IPS-15b (cell line): ENCODE measurements around the gene DROSHA.

Experiments used
- H3K27me3 ChIP-seq: one replicate; pipeline ENCODE4 v1.6.1; 2013; ENCODE audit warnings: low read length; ENCODE audit not compliant: control insufficient read depth, insufficient read depth
- H3K36me3 ChIP-seq: one replicate; pipeline ENCODE4 v1.6.1; 2013; ENCODE audit warnings: low read length; ENCODE audit not compliant: control insufficient read depth, insufficient read depth
- H3K4me1 ChIP-seq: one replicate; pipeline ENCODE4 v1.6.1; 2013; ENCODE audit warnings: mild to moderate bottlenecking, low read length; ENCODE audit not compliant: control insufficient read depth, insufficient read depth
- H3K4me3 ChIP-seq: one replicate; pipeline ENCODE4 v1.5.1; 2013; ENCODE audit warnings: low read depth, low read length
- H3K9ac ChIP-seq: one replicate; pipeline ENCODE4 v1.6.1; 2013; ENCODE audit warnings: low read depth, mild to moderate bottlenecking, low read length
- H3K9me3 ChIP-seq: one replicate; pipeline ENCODE4 v1.6.1; 2013; ENCODE audit warnings: mild to moderate bottlenecking, low read length; ENCODE audit not compliant: control insufficient read depth, insufficient read depth

The DROSHA gene

GRCh38 chr5:31392061-31392460, 139.8 kb downstream of the DROSHA start:
- Histone ChIP-seq H3K27me3 (no peaks in the 10 kb centered on the region), H3K4me1 (no peaks in the 10 kb centered on the region), H3K36me3 (no peaks in the 10 kb centered on the region), H3K4me3 (no peak overlapping the region), H3K9ac (no peak overlapping the region), H3K9me3 (peaks cover 4% of the 10 kb centered on the region)

GRCh38 chr5:31390256-31390655, 141.6 kb downstream of the DROSHA start:
- no peaks in the 10 kb centered on the region for H3K4me1 ChIP-seq
- H3K9ac ChIP-seq = no peak overlapping the region
- no peaks in the 10 kb centered on the region for H3K36me3 ChIP-seq
- no peaks in the 10 kb centered on the region for H3K27me3 ChIP-seq
- H3K9me3 ChIP-seq = peaks cover 4% of the 10 kb centered on the region
- no peak overlapping the region for H3K4me3 ChIP-seq

DNA sequence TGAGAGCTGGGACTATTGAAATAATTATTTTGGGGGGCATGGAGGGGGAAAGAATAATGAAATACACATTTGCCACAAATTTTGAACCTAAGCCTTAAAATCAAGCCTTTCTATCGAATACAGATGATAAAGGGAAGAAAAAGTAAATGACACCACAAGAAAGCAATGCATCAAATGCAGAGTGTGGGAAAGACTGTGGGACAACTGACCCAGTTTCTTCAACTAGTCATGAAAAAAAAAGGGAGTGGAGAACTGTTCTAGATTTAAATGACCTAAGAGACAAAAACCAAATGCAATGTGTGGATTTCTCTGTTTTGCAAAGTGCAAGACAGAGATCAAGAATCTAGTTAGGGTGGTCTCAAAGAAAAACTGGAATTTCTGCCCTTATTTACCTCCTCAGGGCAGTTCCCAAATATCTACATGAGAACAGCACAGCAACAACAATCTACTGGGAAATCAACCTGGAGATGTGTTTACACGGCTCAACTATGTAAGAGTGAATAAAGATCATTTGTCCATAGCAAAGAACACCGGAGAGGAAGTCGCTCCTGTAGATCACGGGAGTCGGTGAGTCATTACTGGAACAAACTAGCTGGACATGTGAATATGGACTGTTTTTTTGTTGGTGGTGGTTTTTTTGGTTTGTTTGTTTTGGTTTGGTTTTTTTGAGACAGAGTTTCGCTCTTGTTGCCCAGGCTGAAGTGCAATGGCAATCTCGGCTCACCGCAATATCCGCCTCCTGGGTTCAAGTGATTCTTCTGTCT, 145.9 kb downstream of the DROSHA start:
- no peaks in the 10 kb centered on the region for H3K4me1 ChIP-seq
- H3K27me3 ChIP-seq = no peaks in the 10 kb centered on the region
- no peak overlapping the region for H3K9ac ChIP-seq
- no peak overlapping the region for H3K4me3 ChIP-seq
- H3K36me3 ChIP-seq = no peaks in the 10 kb centered on the region
- H3K9me3 ChIP-seq = peaks cover 4% of the 10 kb centered on the region

- no peaks in the 10 kb centered on the region for H3K27me3 ChIP-seq
- no peaks in the 10 kb centered on the region for H3K36me3 ChIP-seq
- H3K9me3 ChIP-seq = peaks cover 4% of the 10 kb centered on the region
- H3K4me1 ChIP-seq = no peaks in the 10 kb centered on the region
- H3K4me3 ChIP-seq = no peak overlapping the region
- no peak overlapping the region for H3K9ac ChIP-seq
Measured at GRCh38 chr5:31383734-31384133, 148.2 kb downstream of the DROSHA start.

- Histone ChIP-seq H3K27me3 (no peaks in the 10 kb centered on the region), H3K36me3 (no peaks in the 10 kb centered on the region), H3K4me3 (no peak overlapping the region), H3K9ac (no peak overlapping the region), H3K9me3 (no peaks in the 10 kb centered on the region), H3K4me1 (no peaks in the 10 kb centered on the region)
Measured at GRCh38 chr5:31382051-31382878, 149.6 kb downstream of the DROSHA start.

DNA sequence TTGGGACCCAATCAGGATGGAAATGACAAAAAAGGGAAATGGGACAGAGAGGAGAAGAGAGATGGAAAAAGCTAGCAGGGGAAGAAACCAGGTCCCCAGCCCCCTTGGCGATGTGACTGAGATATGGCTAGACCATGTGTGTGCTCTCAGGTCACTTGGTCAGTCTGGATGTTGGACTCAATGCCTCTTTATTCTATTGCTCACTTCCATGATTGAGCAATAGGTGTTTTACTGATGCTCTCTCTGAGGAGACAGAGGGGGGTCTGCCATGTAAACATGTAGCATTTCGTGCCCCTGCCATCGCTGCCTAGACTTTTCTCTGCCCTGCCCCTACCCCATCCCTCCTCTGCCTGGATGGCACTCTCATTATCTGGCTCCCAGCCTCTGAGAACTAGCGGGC, 150.6 kb downstream of the DROSHA start:
- Histone ChIP-seq H3K9ac (no peak overlapping the region), H3K9me3 (no peaks in the 10 kb centered on the region), H3K4me3 (no peak overlapping the region), H3K36me3 (no peaks in the 10 kb centered on the region), H3K27me3 (no peaks in the 10 kb centered on the region), H3K4me1 (no peaks in the 10 kb centered on the region)

DNA sequence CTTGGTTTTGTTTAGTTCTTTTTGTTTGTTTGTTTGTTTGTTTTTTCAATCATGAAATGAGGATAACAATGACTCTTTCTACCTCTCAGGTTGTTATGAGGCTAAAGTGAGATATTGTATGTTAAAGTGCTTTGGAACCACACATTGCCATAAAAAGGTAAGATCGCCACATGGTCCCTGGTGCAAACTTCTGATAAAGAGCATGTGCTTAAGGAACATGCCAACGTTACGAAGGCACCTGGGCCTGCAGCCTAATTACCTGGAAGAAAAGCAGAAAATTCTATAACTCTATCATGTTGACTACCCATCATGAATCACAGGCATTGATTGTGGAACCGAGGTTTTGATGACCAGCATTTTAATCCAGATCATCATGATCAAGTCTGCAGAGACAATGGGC, 151.8 kb downstream of the DROSHA start:
- Histone ChIP-seq H3K4me1 (no peaks in the 10 kb centered on the region), H3K9ac (no peak overlapping the region), H3K27me3 (no peaks in the 10 kb centered on the region), H3K4me3 (no peak overlapping the region), H3K36me3 (no peaks in the 10 kb centered on the region), H3K9me3 (no peaks in the 10 kb centered on the region)

DNA sequence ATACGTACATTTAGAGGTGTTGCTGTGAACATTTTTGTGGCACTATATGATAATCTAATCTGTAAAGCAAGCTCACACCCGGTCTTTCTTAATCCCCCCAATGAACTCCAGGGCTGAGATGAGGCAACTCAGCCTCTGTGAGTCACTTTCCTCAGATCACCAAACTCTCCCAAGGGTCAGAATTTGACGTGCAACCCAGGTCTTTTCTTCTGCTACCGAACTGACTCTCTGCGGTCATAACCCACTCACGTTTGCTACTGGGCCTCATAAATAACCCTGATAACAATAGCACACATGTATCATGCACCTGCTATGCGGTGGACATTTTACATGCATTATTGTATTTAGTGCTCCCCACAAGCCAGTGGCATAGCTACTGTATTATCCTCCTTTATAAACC, 153.1 kb downstream of the DROSHA start:
- Histone ChIP-seq H3K9ac (no peak overlapping the region), H3K36me3 (no peaks in the 10 kb centered on the region), H3K4me1 (no peaks in the 10 kb centered on the region), H3K4me3 (no peak overlapping the region), H3K9me3 (no peaks in the 10 kb centered on the region), H3K27me3 (no peaks in the 10 kb centered on the region)

DNA sequence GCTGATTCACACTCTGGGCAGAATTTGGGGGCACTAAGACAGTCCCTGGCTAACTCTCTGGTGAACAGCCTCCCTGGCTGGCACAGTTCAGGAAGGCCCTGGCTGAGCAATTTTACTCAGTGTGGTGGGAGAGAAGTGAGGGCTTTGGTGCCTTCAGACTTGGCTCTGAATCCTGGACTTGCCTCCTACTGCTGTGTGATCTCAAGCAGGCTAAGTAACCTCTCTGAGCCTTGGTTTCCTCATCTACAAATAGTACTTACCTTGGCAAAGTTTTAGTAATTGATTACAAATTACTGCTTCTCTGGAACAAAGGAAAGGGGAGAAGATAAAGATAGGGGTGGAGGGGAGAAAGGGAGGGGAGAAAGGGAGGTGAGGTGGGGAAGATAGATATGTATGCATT, 153.8 kb downstream of the DROSHA start:
- Histone ChIP-seq H3K9me3 (no peaks in the 10 kb centered on the region), H3K27me3 (no peaks in the 10 kb centered on the region), H3K4me3 (no peak overlapping the region), H3K4me1 (no peaks in the 10 kb centered on the region), H3K36me3 (no peaks in the 10 kb centered on the region), H3K9ac (no peak overlapping the region)

DNA sequence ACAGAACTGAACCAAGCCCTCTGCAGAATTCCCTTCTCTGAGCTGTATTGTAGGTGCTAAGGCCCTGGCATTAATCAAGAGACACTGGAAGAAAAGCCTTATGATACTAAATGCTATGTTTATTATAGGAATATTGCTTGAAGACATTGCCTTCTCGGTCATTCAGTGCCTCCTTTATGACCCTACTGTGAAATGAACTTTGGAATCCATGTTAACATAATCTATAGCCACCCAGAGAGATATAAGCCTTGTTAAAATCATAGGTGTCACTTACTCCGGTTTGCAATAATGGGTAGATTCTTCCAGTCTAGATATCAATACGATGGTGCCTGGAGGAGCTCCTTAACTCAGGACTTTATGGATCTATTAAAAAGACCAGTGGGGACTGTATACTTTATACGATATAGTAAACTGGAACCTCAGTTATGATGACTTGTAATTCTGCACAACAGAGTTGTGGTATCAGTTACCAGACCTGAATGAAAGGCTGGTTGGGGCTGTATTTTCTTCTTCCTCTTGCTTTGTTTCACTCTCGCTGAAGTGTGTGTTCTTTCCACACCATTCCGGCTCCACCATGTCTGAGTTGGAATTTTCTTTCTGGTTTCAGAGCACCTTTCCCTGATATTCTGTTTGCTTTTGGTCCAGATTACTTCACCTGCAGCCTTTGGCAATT, 154.5 kb downstream of the DROSHA start:
- Histone ChIP-seq H3K36me3 (no peaks in the 10 kb centered on the region), H3K9me3 (no peaks in the 10 kb centered on the region), H3K4me1 (no peaks in the 10 kb centered on the region)

DNA sequence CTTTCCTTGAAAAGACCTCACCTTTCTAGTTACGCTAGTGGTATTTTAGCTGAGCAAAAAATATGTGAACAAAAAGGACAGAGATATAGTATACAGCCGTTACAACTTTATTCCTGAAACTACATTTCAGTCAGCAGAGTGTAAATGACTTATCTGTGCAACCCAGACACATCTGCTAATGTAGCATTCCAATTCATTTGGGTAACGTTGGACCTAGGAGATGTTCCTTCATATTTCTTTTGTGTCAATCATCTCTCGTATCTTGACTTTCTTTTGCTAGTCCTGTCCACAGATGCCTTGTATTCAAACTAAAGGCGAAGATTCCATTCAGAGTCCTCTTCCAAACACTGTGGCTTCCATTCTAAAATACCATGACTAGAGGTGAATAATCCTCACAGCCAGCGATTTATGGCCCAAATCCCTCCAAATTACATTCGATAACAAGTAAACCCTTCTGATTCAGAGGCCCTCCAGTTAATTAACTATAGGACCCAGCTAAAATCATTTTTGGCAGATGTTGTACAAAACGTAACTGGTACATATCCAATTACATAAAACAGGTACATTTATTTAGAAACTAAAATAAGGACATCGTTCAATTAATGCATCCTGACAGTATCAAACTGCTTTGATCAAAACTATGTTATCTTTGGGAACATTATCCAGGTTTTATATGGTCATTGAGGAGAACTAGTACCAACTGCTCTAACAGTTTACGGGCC, 155.7 kb downstream of the DROSHA start:
- Histone ChIP-seq H3K9me3 (no peaks in the 10 kb centered on the region), H3K4me3 (no peak overlapping the region), H3K27me3 (no peaks in the 10 kb centered on the region), H3K36me3 (no peaks in the 10 kb centered on the region), H3K4me1 (no peaks in the 10 kb centered on the region), H3K9ac (no peak overlapping the region)

More for the DNA sequence above, 154.5 kb downstream of the DROSHA start:
- Histone ChIP-seq H3K27me3 (no peaks in the 10 kb centered on the region), H3K9ac (no peak overlapping the region), H3K4me3 (no peak overlapping the region)
